Vagina (tissue), 2 donors: ENCODE results near the gene EHD3.

Experiments used
- POLR2A ChIP-seq, 2 donors: fragments of 450-650 bp; IDR thresholded peaks; one replicate each; pipeline ENCODE4 v1.6.1; 2017; ENCODE audit warnings: antibody characterized with exemption in 2 of 2, mild to moderate bottlenecking in 2 of 2, moderate library complexity in 2 of 2
- TF ChIP-seq, protein P1 (sequence below), 3 experiments: fragments of 450-650 bp in 2 of 3; fragments of 200-600 bp in 1 of 3; sonication (generic) in 1 of 3; IDR thresholded peaks; one replicate each; pipeline ENCODE4 v1.5.1; 2017 to 2019; ENCODE audit warnings: antibody characterized with exemption in 3 of 3, mild to moderate bottlenecking in 2 of 3, moderate library complexity in 2 of 3

- TF ChIP-seq, protein P1, sequence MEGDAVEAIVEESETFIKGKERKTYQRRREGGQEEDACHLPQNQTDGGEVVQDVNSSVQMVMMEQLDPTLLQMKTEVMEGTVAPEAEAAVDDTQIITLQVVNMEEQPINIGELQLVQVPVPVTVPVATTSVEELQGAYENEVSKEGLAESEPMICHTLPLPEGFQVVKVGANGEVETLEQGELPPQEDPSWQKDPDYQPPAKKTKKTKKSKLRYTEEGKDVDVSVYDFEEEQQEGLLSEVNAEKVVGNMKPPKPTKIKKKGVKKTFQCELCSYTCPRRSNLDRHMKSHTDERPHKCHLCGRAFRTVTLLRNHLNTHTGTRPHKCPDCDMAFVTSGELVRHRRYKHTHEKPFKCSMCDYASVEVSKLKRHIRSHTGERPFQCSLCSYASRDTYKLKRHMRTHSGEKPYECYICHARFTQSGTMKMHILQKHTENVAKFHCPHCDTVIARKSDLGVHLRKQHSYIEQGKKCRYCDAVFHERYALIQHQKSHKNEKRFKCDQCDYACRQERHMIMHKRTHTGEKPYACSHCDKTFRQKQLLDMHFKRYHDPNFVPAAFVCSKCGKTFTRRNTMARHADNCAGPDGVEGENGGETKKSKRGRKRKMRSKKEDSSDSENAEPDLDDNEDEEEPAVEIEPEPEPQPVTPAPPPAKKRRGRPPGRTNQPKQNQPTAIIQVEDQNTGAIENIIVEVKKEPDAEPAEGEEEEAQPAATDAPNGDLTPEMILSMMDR (IDR thresholded peaks at IDR 0.05): no peak
- TF ChIP-seq POLR2A (IDR thresholded peaks at IDR 0.05): no peak
Observed at GRCh38 chr2:31270822-31271231, 36.9 kb downstream of the EHD3 start.
